ENCODE data around the gene NUDT17. TPM values are rescaled to one million over a fixed set of nuclear protein-coding genes. Genes with fewer than 3 reads are reported as not detected.
A peak's percentile ranks its signal among the peaks of the same experiment; 100 is the strongest.

Gene NUDT17
- total and polyA plus RNA-seq, 9 of the 15 experiments (the other 6 are each of a cell fraction or from before 2014, with no cell fraction given) = 2.1 to 10.0 (median 6.1) TPM

- in situ Hi-C loops (cut with MboI) = no loop called here
- peak overlapping the region; percentile 73 to 90 for H3K9ac ChIP-seq (ENCODE audit: insufficient read depth in 1 of 2, low read depth in 2 of 2, low read length in 2 of 2)
- H3K27ac ChIP-seq (ENCODE audit: extremely low read depth, low read depth, low read length) = peak overlapping the region; percentile 73
- peak overlapping the region; percentile 95 for H3K4me2 ChIP-seq (ENCODE audit: insufficient read depth, low read length)
- FAIRE-seq = peak; percentile 94
- 0% methylated on average over 23 of the region's 41 CpGs for WGBS (ENCODE audit: insufficient coverage, low coverage, missing lambda C conversion rate)
- peak overlapping the region; percentile 100 for H2AFZ ChIP-seq (ENCODE audit: low read depth, low read length)
- peaks cover 10 to 18% of the 10 kb centered on the region in 2 experiments; a peak in 4 of 5 replicates for H3K4me1 ChIP-seq (replicated peaks in 1 of 2; ENCODE audit: control insufficient read depth in 2 of 2, insufficient read depth in 2 of 2, low read length in 2 of 2)
- H3K27me3 ChIP-seq (ENCODE audit: control insufficient read depth in 2 of 2, insufficient read depth in 2 of 2, low read length in 2 of 2) = no peaks in the 10 kb centered on the region
- peak overlapping the region; percentile 82 for H3K4me3 ChIP-seq
- CTCF ChIA-PET (ENCODE audit: low intra/inter-chr PET ratio) = no interaction called here
- POLR2A ChIA-PET = interaction anchor here (0.5 to 3.4 kb wide), 26 partner anchors 9 to 192 kb away, joined by 3 to 35 read pairs (median 5); partner anchors contain the start of genes NUDT17, PEX11B, POLR3C and RBM8A
- no TSS peak for BruUV-seq (replicated peaks)
- H3K36me3 ChIP-seq (ENCODE audit: control insufficient read depth, insufficient read depth, low read length) = peaks cover 22% of the 10 kb centered on the region; the same call in 2 of the 3 replicates
- peaks cover 13% of the 10 kb centered on the region for H3K79me2 ChIP-seq (ENCODE audit: control insufficient read depth, insufficient read depth, low read length)
- peak; percentile 92 to 94 (median 94) for DNase-seq (ENCODE audit: extremely low read depth in 1 of 4, low spot score in 3 of 4)
- H3K9me3 ChIP-seq (replicated peaks; ENCODE audit: control insufficient read depth, insufficient read depth, low read depth, low read length) = peaks cover 6% of the 10 kb centered on the region; the same call in 1 of the 2 replicates
- no peaks in the 10 kb centered on the region for H3K9me1 ChIP-seq (ENCODE audit: control insufficient read depth, insufficient read depth, low read length)
- intact Hi-C loops (cut with micrococcal nuclease) = loop anchor here (2.0 kb wide), 1 partner anchor 15 kb away; the partner anchor contains the start of gene NUDT17
- no peaks in the 10 kb centered on the region for H4K20me1 ChIP-seq (replicated peaks; ENCODE audit: control insufficient read depth, insufficient read depth, low read length)
- ATAC-seq = peak; percentile 94
- no peak for TF ChIP-seq MBD2 (IDR thresholded peaks at IDR 0.05; ENCODE audit: borderline replicate concordance, low read depth)
- TF ChIP-seq BRD9 (IDR thresholded peaks at IDR 0.05; ENCODE audit: low read depth, partially characterized antibody) = no peak
- no peak for TF ChIP-seq GATAD2B (IDR thresholded peaks at IDR 0.05; ENCODE audit: borderline replicate concordance)
- TF ChIP-seq MYBL2 (IDR thresholded peaks at IDR 0.05; ENCODE audit: low read depth) = no peak
- TF ChIP-seq MYBL2 (CRISPR knock-in tag; IDR thresholded peaks at IDR 0.05; ENCODE audit: borderline replicate concordance) = no peak
- 0 out of 2 replicates have a peak, but pooled peaks have one; percentile 50 for TF ChIP-seq FOXP1 (CRISPR knock-in tag; IDR thresholded peaks at IDR 0.05)
- TF ChIP-seq CREB1 (IDR thresholded peaks at IDR 0.05) = no peak
- no peak for TF ChIP-seq CREB1 (CRISPR knock-in tag; IDR thresholded peaks at IDR 0.05)
- no peak; the same call in 1 of the 2 replicates for TF ChIP-seq ESRRA (IDR thresholded peaks at IDR 0.05; ENCODE audit: borderline replicate concordance, low read depth)
- TF ChIP-seq IRF1 (CRISPR knock-in tag; IDR thresholded peaks at IDR 0.05; ENCODE audit: borderline replicate concordance) = no peak
- TF ChIP-seq POLR3A (IDR thresholded peaks at IDR 0.05; ENCODE audit: borderline replicate concordance, extremely low read depth, insufficient read depth, insufficient read length) = no peak
- no peak for TF ChIP-seq TAL1 (IDR thresholded peaks at IDR 0.05)
- no peak for TF ChIP-seq NCOA1 (IDR thresholded peaks at IDR 0.05; ENCODE audit: low read depth)
- TF ChIP-seq ZNF165 (CRISPR knock-in tag; IDR thresholded peaks at IDR 0.05; ENCODE audit: borderline replicate concordance) = no peak
- no peak for TF ChIP-seq ZNF124 (CRISPR knock-in tag; IDR thresholded peaks at IDR 0.05)
- peak; percentile 75; the same call in 1 of the 2 replicates for TF ChIP-seq RB1 (IDR thresholded peaks at IDR 0.05; ENCODE audit: low read depth)
- no peak for TF ChIP-seq ZNF766 (CRISPR knock-in tag; conservative IDR thresholded peaks at IDR 0.05)
- TF ChIP-seq MAZ (CRISPR knock-in tag; conservative IDR thresholded peaks at IDR 0.05 in 1 of 2, IDR thresholded peaks at IDR 0.05 in 1 of 2) = peak in 1 of 2 experiments; percentile 20; a peak in 1 of 4 replicates
- peak in 1 of 2 experiments; percentile 59; a peak in 1 of 4 replicates for TF ChIP-seq TEAD1 (CRISPR knock-in tag; IDR thresholded peaks at IDR 0.05)
- TF ChIP-seq HEY1 (CRISPR knock-in tag; IDR thresholded peaks at IDR 0.05; ENCODE audit: borderline replicate concordance) = no peak
Observed at GRCh38 chr1:145859491-145860023, 14.1 kb downstream of the NUDT17 start.
